Middle frontal gyrus (tissue), 1 donor: ENCODE results near the gene RBM25.
A peak's percentile ranks its signal among the peaks of the same experiment; 100 is the strongest.
"Not testable (repeated sequence)": the region's sequence is repeated elsewhere in the genome, so short reads cannot be mapped to it uniquely, and the experiment has no call there.

Experiments used
- DNase-seq: peaks from one replicate; pipeline ENCODE4 v3.0.0-alpha.2; 2015; ENCODE audit warnings: low spot score; ENCODE audit errors: extremely low spot score

Gene RBM25

DNA sequence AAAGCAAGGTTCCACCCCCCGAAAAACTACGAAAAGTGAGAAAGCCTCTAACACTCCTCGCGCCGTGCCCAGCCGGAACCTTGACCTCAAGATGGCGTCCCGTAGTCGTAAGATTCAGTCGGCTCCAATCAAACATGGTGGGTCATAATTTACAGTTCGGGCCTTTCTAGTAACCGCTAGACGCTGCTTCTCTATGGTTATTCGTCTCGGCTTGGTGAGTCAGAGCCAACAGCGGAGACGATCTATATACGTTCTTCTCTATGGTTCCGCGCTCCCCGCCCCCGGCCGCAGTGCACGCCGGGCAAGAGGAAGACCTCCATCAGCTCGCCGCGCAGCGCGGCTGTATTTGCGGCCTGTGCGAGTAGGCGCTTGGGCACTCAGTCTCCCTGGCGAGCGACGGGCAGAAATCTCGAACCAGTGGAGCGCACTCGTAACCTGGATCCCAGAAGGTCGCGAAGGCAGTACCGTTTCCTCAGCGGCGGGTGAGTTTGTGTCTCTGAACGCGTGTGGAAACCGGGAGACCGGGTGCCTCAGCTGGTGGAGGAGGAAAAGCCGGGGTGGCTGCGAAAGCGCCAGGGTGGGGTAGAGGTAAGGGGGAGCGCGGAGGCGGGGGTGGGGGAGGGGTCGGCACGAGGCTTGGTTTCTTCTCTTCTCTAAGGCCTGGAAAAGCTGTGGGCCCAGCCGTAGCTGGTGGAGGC lies at the start of gene RBM25:
RBM25 (plus strand) TSS at position 311 of the 698 bp plus-strand sequence. CDS start 13,108 bp downstream, outside the sequence.
- DNase-seq = peak; percentile 97

DNA sequence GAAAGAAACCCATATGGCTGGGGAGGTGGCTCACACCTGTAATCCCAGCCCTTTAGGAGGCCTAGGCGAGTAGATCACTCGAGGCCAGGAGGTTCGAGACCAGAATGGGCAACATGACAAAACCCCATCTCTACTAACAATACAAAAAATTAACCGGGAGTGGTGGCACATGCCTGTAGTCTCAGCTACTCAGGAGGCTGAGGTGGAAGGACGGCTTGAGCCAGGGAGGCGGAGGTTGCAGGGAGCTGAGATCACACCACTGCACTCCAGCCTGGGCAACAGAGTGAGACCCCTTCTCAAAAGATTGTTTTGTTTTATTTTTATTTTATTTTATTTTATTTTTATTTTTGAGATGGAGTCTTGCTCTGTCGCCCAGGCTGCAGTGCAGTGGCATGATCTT lies 47.1 kb upstream of the RBM25 start:
- DNase-seq = not testable (repeated sequence)

DNA sequence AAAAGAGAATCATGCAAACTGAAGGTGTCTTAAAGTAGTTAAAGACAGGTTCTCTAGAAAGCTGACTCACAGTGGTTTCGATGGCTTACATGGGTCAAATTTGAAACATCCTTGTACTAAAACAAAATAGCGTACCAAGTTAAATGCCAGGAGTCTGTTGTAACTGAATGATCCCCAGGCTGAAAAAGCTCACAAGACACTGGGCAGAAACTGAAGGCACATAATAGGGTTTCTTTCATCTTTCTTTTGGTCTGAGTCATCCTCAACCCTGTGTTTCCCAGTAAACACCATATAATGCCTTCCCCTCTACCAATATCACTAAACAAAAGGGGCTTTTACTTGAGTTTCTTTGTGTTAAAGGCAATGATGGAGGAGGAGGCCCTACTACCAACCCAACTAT lies 44.2 kb upstream of the RBM25 start:
- DNase-seq = no peak

DNA sequence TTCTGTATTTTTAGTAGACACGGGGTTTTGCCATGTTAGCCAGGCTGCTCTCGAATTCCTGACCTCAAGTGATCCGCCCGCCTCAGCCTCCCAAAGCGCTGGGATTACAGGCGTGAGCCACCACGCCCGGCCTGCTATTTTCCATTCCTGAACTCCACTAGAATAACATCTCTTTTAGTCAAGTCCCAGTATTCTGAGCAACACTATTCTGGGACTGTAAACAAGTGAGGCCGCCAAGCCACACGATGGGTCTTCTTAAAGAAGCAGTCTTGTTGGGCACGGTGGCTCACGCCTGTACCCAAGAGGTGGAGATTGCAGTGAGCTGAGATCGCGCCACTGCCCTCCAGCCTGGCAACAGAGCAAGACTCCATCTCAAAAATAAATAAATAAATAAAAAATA lies 42.8 kb upstream of the RBM25 start:
- DNase-seq = not testable (repeated sequence)

DNA sequence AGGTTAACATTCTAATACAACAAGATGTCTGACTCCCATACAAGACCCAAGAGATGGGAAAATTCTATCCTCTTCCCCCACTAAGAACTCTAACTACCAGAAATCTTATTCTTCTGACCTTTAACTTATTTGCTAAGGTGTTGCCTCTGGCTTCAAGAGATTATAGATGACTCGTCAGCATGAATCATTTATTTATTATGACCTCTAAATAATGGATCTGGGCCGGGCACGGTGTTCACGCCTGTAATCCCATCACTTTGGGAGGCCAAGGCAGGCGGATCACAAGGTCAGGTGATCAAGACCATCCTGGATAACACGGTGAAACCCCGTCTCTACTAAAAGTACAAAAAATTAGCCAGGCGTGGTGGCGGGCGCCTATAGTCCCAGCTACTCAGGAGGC lies 42.3 kb upstream of the RBM25 start:
- DNase-seq = not testable (repeated sequence)

DNA sequence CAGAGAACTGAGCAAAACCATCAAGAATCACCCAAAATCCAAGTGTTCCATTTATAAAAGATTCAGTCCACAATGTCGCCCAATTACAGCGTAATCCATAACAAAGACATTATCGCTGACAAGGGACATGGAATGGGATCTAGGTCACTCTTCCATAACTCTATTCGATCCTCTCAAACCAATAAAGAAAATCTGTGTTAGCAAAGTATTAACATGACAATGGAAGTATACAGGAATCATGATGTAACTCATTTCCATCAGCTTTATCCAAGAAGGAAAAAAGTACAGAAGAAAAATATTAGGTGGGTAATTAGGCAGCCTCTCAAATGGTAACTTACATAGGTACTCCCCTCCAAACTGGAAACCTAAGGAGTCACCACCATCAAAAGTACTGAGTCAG lies 36.3 kb upstream of the RBM25 start:
- no peak for DNase-seq

DNA sequence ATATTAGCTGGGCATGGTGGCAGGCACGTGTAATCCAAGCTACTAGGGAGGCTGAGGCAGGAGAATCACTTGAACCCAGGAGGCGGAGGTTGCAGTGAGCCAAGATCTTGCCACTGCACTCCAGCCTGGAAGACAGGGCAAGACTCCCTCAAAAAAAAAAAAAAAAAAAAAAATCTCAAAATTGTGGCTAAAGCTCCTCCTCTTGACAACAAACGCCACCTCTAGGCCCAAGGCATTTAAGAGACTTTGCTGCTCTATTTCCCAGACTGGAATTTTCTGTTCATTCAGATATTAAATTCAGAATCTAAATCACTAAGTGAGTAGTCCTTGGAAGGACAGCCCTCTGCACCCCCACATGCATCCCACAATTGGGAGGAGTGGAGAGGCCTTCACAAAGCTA lies 32.8 kb upstream of the RBM25 start:
- no peak for DNase-seq

DNA sequence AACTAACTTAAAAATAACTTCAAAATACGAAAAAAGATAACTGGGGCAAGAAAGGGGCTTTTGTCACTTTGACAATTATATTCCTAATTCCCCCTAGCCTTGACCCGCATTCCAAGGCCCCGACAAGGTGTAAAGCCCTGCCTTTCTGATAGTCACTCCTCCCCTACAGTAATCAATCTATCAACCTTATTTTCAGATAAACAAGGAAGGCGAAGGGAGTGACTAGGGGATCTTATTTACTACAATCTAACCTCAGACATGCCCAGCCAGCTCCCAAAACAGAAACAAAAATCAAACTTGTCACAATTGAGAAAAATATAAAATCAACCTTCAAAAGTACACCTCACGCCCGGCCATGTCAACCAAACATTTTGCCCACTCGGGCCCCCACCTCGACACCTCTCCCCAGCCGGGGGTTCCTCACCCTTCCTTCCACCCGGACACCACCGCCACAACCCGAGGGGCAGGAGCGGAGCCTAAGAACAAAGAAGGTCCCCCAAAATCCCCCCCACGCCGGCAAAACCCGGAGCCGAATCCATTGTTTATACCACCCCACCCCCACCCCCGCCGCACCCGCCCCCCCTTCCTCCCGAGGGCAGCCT lies 32.0 kb upstream of the RBM25 start:
- no peak for DNase-seq

DNA sequence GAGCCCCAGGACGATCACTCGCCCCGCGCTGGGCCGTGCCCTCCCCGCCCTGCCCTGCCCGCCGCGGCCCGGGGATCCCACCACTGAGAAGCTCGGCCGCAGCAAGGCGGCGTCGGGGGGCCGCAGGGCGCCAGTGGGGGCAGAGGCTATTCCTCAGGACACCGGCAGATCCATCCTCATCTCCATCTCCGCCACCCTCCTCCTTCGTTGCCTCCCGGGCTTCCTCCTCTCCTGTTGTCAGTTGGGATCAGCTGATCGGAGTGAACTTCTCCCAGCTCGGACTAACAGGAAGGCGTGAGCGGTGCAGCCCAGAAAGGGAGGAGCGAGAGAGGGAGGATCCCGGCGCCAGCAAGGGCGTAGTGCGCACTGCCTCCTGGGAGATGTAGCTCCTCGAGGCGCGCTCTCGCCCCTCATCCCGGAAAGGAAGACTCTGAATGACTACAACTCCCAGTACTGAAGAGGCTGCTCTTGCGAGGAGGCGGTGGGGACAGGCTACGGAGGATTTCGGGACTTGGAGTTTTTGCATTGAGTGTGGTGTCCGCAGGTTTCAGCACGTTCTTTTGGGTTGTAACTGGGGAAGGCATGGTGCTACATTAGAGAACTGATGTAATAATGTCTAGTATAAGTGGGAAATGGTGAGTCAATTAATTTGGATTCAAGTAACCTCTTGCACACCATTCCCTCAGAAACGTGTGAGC lies 31.3 kb upstream of the RBM25 start, which contains the start of gene ZFYVE1:
ZFYVE1 (minus strand) TSS at position 262 of the 698 bp plus-strand sequence. CDS start 2,598 bp downstream, outside the sequence.
- DNase-seq = peak; percentile 99

DNA sequence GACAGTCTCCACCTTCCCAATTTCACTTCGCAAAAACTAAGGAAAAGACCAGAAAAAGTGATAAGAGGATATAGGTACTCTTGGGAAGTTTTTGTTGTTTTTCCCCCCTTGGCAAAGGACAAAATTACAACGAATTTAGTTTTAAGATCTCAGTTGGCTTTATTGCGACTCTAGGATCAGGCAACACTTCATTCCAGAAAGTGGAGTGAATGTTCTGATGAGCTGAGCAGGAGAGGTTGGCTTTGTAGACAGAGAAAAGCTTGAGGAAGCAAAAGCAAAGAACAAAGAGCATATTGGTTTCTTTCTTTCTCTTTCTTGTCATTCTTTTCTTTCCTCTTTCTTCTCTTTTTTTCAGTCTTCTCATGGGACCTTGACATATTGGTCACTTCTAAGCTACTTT lies 30.8 kb upstream of the RBM25 start:
- no peak for DNase-seq

DNA sequence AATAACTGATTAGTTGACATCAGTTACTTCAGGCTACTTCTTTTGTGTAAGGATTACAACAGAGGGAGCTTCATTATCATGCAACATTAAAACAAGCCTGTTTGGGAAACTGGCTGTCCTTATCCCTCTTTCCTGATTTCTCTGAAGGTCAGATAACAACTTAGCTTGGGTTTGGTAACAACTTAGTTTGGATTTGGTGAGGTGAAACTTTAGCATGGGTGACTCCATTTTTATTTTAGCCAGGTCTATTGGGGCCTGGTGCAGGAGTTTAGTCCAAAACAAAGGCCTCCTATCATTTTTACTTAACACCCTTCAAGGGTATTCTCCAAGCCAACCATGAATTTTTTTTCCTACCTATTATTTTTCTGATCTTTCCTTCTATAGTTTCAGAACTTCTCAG lies 30.4 kb upstream of the RBM25 start:
- DNase-seq = no peak

DNA sequence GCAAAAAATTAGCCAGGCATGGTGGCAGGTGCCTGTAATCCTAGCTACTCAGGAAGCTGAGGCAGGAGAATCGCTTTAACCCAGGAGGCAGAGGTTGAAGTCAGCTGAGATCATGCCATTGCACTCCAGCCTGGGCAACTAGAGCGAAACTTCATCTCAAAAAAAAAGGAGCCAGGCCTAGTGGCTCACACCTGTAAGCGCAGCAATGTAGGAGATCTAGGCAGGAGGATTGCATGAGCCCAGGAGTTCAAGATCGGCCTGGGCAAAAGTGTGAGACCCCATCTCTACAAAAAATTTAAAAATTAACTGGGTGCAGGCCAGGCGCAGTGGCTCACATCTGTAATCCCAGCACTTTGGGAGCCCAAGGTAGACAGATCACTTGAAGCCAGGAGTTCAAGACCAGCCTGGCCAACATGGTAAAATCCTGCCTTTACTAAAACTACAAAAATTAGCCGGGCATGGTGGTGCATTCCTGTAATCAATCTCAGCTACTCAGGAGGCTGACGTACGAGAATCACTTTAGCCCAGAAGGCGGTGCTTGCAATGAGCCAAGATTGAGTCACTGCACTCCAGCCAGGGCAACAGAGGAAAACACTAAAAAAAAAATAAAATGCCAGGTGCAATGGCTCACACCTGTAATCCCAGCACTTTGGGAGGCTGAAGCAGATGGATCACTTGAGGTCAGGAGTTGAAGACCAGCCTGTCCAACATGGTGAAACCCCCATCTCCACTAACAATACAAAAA lies 21.5 kb upstream of the RBM25 start:
- DNase-seq = not testable (repeated sequence)

DNA sequence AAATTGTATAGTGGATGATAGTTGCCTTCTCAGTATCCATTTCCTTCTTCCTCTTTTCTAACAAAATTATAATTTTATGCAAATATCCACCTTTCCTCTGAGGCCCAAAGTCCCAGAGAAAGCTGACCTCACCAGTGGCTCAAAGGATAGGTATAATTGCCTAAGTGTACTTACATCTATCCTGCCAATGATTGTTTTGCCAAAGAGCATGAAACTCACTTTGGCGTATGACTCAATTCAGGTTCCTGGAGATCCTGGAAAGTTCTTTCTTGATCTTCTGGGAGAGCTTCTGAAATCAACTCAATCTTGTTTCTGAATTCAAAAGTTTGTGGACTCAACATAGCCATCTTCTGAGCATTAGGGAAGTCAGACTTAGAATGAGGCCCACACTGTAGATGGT lies 10.5 kb upstream of the RBM25 start:
- no peak for DNase-seq

DNA sequence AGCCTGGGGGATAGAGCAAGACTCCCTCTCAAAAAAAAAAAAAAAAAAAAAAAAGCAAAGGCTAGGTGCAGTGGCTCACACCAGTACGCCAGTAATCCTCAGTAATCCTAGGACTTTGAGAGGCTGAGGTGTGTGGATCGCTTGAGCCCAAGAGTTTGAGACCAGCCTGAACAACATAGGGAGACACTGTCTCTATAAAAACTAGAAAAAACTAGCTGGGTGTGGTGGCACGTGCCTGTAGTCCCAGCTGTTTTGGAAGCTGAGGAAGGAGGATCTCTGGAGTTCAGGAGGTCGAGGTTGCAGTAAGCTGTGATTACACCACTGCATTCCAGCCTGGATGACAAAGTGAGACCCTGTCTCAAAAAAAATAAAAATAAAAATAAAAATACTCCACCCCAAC lies 8.9 kb upstream of the RBM25 start:
- DNase-seq = no peak

DNA sequence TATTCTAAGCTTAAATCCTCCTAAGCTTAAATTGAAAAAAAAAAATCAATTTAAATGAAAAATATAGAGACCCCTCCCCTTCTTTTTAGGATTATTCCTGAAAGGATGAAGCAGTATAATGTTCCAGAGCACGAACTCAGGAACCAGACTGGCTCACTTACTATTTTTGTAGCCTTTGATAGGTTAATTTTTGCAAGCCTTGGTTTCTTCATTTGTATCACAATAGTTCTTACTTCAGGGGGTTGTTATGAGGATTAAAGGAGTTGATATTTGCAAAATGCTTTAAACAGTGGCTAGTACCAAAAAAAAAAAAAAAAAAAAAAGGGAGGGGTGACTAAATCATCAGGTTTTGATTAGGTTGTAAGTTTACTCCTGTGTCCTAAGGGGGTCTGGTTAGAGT lies 3.1 kb upstream of the RBM25 start:
- no peak for DNase-seq

DNA sequence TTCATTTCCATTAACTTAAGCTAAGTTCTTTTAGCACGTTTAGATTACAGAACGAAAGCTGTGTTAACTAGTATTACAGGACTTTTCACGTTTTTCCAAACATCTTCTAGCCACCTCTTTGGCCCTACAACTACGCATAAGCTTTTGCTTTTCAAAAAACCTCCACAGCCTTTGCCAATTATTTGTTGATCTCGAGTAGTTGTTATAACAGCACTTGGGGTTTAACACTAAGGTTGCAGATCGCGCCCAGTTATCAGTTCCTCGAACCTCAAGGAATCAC lies 450 bp upstream of the RBM25 start:
- no peak for DNase-seq

DNA sequence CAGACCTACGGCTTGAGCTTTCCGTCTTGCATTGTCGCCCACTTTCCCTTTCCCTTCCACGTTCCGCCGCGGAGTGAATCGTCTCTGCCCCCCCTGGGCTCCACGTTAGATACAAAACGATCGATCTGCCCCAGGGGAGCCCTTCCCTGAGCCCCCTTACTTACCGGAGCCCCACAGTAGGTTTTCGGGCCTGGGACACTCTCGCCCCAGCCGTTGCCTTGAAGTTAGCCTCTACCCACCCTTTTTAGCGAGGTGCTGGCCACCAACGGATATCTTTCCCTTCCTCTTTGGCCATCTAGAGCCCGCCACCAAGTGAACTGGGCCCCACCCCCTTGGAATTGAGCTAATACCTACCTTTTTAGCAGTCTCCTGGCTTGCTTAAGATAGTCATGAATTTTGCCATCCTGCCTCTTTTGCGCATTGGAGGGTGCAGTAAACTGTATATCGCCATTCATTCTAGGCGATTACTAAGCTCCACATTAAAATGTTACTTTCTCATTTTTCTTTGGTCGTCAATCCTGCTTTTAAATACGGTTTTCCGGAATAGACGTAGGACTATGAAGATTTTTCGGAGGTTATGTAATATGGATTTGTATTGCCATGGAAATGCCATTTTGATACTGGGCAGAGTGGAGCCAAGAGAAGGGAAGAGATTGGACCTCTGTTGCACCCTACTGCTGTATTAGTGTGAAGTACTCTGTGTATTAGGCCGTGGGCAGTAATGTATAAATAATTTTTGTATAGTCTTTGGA lies 764 bp downstream of the RBM25 start:
- DNase-seq = no peak

DNA sequence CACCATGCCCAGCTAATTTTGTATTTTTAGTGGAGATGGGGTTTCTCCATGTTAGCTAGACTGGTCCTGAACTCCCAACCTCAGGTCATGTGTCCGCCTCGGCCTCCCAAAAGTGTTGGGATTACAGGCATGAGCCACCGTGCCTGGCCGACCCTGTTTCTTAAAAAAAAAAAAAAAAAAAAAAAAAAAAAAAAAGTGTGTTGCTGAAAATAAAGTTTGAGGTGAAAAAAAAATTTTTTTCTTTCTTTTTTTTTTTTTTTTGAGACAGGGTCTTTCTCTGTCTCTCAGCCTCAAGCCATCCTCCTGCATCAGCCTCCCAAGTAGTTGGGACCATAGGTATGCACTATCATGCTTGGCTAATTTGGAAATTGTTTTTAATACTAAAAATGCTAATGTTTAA lies 11.3 kb downstream of the RBM25 start:
- no peak for DNase-seq

DNA sequence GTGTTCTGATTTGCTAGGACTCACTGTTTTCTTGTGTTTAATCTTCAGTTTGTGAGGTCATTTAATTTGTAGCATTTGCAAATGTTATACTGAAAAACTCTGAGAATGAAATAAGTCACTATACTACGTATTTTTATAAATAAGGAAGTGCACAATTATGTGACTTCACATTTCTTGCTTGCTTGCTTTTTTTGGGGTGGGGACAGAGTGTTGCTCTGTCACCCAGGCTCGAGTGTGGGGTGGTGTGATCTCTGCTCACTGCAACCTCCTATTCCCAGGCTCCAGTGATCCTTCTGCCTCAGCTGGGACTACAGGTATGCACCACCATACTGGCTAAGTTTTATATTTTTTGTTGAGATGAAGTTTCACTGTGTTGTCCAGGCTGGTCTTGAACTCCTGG lies 32.7 kb downstream of the RBM25 start:
- DNase-seq = no peak

DNA sequence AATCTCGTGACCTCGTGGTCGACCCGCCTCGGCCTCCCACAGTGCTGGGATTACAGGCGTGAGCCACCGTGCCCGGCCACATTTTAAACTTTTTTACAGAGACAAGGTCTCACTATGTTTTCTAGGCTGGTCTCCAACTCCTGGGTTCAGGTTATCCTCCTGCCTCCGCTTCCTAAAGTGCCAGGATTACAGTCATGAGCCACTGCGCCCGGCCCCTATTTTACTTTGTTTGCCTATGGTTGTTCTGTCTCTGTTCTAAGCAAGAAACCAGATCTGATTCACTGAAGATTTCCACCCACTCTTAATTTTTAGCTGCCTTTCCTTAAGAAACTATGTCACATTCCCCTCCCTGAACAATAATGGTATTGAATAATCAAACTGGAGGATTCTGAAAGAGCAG lies 39.1 kb downstream of the RBM25 start:
- no peak for DNase-seq

DNA sequence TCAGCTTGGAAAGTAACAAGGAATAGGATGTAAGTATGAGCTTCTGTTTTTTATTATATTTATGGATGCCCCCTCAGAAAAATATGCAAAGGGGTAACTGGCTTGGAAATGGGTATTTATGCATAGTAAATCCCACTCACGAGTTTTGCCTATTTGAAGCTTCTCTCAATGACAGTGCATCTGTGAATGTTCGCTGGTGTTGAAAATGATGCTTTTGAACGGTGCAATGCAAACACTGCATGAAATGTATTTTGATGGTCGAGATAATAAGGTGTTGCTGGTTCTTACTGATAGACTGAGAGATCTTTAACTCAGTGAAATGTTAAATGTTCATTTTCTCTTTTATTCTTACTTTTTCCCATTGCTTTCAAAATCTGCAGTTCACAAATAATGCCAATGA lies 42.0 kb downstream of the RBM25 start:
- no peak for DNase-seq
